Measurements from ENCODE around the gene HIC1.

GRCh38 chr17:2108170-2108569 is 53.3 kb downstream of the HIC1 start:
- TF ChIP-seq CTCF (conservative IDR thresholded peaks at IDR 0.05) (no peak), ZFX (IDR thresholded peaks at IDR 0.05) (no peak)
